Measurements from ENCODE around the gene ZSCAN10.
A peak's percentile ranks its signal among the peaks of the same experiment; 100 is the strongest.

ZSCAN10 gene

DNA sequence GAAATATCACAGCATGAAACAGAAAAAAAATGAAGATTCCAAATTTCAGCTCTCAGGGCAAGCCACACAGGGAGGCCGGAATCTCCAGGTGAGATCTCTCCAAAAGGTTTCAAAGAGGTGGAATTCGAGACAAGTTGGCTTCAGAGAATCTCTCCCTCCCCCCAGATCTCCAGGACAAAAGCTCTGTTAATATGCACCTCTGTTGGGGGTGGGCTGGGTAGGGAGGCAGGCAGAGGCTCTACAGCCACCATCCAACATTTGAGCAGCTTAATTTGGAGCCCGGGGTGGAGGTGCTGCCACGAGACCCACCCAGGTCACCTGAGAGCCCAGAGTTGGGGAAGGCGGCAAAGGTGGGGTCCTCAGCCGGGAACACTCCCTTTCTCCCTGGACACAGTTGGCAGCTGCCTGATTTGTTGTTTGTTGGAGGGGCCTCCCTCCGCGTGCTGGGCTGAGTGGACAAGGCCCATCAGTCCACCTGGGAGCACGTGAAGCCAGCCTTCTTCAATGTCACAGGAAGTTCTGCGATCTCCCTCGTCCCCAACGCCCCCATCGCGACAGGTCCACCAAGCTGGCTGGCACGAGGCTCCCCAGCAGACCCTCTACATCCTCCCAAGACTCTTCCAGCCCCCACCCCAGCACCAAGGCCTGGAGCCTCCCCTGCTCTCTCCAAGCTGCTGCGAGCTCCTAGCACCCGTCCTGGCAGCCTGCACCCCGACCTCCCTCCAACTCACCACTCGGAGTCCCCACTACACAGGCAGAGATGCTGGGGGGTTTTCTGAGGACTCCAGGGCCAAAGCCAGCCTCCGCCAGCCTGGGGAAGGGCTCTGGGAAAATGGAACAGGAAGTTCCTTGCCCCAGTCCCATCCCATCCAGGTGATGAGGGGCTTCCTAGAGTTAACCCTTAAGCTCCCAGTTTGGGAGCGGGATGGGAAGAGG lies at the start of gene ZSCAN10:
Gene ZSCAN10, minus strand, starts transcription at position 836 of the 936 bp plus-strand sequence. CDS start 6,357 bp downstream, outside the sequence.
- DNase-seq (ENCODE audit: low read depth, low spot score), result no peak
- H3K36me3 ChIP-seq (ENCODE audit: insufficient read depth, low read length), result no peaks in the 10 kb centered on the region
- 0 out of 2 replicates have a peak within 1 kb of the TSS, but pooled peaks have one; percentile 25 for H3K27ac ChIP-seq
- peak within 1 kb of the TSS; percentile 70 for H3K4me3 ChIP-seq
- no peaks in the 10 kb centered on the region for H3K9me3 ChIP-seq (ENCODE audit: low read depth, low read length)
- TF ChIP-seq POLR2AphosphoS5 (IDR thresholded peaks at IDR 0.05; ENCODE audit: borderline replicate concordance, low read depth, low read length), result no peak
- no peak for TF ChIP-seq EZH2 (IDR thresholded peaks at IDR 0.05)
- no peak for TF ChIP-seq FOXP2 (optimal IDR thresholded peaks at IDR 0.05; ENCODE audit: control extremely low read depth, extremely low read length, insufficient read depth)
- no peak within 1 kb of the TSS for H3K9ac ChIP-seq (ENCODE audit: insufficient read length)

DNA sequence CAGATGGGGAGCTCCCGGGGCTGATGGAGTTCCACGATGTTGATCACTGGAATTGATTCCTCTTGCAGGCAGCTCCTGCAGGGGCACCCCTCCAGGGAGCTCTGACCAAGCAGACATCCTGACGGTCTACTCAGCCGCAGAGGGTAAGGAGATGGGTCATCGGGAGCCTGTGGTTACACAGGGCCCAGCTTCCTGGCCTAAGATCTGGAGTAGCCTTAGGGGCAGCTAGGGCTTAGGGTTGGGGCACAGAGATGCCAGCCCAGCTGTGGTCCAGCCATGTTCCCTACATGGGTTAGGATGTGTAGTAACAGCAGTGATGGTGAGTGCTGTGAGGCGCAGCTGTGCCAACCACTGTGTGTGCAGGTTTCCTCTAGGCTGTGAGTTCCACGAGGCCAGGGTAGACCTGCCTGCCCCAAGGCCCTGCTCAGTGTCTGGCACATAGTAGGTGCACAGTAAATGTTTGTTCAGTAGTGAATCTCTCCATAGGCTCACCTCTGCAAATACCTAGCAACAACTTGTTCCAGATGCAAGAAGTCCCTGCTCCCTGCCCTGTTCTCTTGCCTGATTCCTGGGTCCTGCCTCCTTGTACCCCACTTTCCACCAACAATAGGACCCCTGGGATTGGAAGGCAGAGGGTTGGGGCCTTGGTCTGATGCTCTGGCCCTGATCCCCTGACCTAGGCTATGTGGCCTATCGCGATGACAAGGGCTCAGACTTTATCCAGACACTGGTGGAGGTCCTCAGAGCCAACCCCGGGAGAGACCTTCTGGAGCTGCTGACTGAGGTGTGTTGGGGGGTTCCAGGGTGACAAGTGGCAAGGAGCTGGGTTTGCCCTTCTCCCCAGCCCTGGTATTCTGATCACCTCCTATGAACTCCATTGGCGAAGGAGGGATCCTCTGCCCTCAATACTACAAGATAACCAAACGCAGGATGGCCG lies 49.4 kb upstream of the ZSCAN10 start:
- Histone ChIP-seq H3K9ac (ENCODE audit: insufficient read length) (no peak overlapping the region), H3K4me3 (no peak overlapping the region), H3K27ac (no peak overlapping the region), H3K9me3 (ENCODE audit: low read depth, low read length) (no peaks in the 10 kb centered on the region), H3K36me3 (ENCODE audit: insufficient read depth, low read length) (no peaks in the 10 kb centered on the region)
- TF ChIP-seq EZH2 (IDR thresholded peaks at IDR 0.05), result no peak
- no peak for TF ChIP-seq FOXP2 (optimal IDR thresholded peaks at IDR 0.05; ENCODE audit: control extremely low read depth, extremely low read length, insufficient read depth)
- no peak for TF ChIP-seq POLR2AphosphoS5 (IDR thresholded peaks at IDR 0.05; ENCODE audit: borderline replicate concordance, low read depth, low read length)
- no peak for DNase-seq (ENCODE audit: low read depth, low spot score)

DNA sequence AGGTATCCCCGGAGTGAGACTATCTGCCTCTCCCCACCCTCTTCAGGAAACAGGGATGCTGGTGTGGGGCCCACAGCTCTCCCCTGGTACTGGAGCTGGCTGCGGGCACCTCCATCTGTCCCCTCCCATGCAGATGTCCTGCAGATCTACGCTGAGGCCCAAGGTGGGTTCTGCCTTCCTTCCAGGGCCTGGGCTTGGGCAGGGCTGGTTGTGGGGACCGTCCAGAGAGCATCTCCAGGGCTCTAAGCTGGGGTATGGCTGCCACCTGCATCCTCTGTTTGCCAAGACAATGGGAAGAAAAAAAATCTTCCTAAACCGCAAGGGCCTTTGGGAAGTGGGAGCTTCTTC lies 48.6 kb upstream of the ZSCAN10 start:
- no peaks in the 10 kb centered on the region for H3K36me3 ChIP-seq (ENCODE audit: insufficient read depth, low read length)
- H3K27ac ChIP-seq, result no peak overlapping the region
- no peak overlapping the region for H3K9ac ChIP-seq (ENCODE audit: insufficient read length)
- H3K9me3 ChIP-seq (ENCODE audit: low read depth, low read length), result no peaks in the 10 kb centered on the region
- H3K4me3 ChIP-seq, result no peak overlapping the region
- no peak for DNase-seq (ENCODE audit: low read depth, low spot score)
- no peak for TF ChIP-seq EZH2 (IDR thresholded peaks at IDR 0.05)
- no peak for TF ChIP-seq FOXP2 (optimal IDR thresholded peaks at IDR 0.05; ENCODE audit: control extremely low read depth, extremely low read length, insufficient read depth)
- TF ChIP-seq POLR2AphosphoS5 (IDR thresholded peaks at IDR 0.05; ENCODE audit: borderline replicate concordance, low read depth, low read length), result no peak

DNA sequence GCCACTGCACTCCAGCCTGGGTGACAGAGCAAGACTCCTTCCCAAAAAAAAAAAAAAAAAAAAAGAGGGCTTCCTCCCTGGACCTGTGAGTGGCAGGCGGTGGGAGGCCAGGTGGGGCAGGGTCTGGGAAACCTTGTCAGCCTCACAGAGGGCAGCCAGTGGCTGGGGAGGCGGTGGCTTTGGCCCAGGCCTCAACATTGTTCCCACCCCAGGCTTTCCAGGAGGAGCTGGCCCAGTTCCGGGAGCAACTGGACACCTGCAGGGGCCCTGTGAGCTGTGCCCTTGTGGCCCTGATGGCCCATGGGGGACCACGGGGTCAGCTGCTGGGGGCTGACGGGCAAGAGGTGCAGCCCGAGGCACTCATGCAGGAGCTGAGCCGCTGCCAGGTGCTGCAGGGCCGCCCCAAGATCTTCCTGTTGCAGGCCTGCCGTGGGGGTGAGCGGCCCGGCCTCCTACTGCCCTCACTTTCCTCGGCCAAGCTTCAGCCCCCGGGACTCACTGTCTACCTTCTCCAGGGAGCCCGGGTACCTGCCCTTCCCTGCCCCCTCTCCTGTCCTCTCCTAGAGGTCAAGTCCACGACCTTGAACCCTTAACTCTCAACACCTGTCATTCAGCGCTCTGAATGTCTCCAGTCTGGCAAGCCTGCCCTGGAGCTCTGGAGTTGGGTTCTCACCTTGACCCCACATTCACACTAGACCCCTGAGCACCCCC lies 48.1 kb upstream of the ZSCAN10 start:
- TF ChIP-seq POLR2AphosphoS5 (IDR thresholded peaks at IDR 0.05; ENCODE audit: borderline replicate concordance, low read depth, low read length), result no peak
- TF ChIP-seq FOXP2 (optimal IDR thresholded peaks at IDR 0.05; ENCODE audit: control extremely low read depth, extremely low read length, insufficient read depth), result no peak
- TF ChIP-seq EZH2 (IDR thresholded peaks at IDR 0.05), result no peak
- DNase-seq (ENCODE audit: low read depth, low spot score), result no peak
- no peak overlapping the region for H3K27ac ChIP-seq
- H3K36me3 ChIP-seq (ENCODE audit: insufficient read depth, low read length), result no peaks in the 10 kb centered on the region
- H3K9me3 ChIP-seq (ENCODE audit: low read depth, low read length), result no peaks in the 10 kb centered on the region
- H3K4me3 ChIP-seq, result no peak overlapping the region
- no peak overlapping the region for H3K9ac ChIP-seq (ENCODE audit: insufficient read length)

DNA sequence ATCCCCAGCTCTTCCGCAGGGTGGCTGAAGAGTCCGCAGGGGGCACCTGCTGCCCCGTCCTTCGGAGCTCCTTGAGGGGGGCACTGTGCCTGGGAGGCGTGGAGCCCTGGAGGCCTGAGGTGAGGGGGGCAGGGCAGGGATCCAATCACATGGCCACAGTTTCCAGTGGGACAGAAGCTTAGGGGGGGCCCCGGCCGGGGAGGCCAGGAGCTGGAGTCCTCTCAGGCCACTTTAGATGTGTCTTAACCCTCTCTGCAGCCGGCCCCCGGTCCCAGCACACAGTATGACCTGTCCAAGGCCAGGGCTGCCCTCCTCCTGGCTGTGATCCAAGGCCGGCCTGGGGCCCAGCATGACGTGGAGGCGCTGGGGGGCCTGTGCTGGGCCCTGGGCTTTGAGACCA lies 46.6 kb upstream of the ZSCAN10 start:
- Histone ChIP-seq H3K9ac (ENCODE audit: insufficient read length) (no peak overlapping the region), H3K27ac (no peak overlapping the region), H3K9me3 (ENCODE audit: low read depth, low read length) (no peaks in the 10 kb centered on the region), H3K36me3 (ENCODE audit: insufficient read depth, low read length) (no peaks in the 10 kb centered on the region), H3K4me3 (no peak overlapping the region)
- TF ChIP-seq POLR2AphosphoS5 (IDR thresholded peaks at IDR 0.05; ENCODE audit: borderline replicate concordance, low read depth, low read length) (no peak), EZH2 (IDR thresholded peaks at IDR 0.05) (no peak), FOXP2 (optimal IDR thresholded peaks at IDR 0.05; ENCODE audit: control extremely low read depth, extremely low read length, insufficient read depth) (no peak)
- DNase-seq (ENCODE audit: low read depth, low spot score), result no peak

DNA sequence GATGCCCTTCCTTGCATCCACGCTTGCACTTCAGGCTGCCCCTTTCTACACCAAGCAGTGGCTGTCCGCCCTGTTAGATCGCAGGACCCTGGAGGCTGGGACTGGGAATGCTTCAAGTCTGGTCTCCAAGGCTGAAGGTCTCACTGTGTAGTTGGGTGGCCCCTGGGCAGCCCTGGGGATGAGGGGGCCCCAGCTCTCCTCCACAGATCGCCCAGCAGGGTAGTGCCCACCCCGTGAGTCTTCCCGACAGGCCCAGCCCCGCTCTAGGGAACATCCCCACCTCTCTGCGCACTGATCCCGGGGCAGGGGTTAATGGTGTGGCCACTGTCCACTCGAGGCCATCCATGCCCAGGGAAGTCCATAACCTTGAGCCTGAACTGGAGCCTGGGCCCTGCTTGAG lies 46.1 kb upstream of the ZSCAN10 start:
- no peak for DNase-seq (ENCODE audit: low read depth, low spot score)
- Histone ChIP-seq H3K9me3 (ENCODE audit: low read depth, low read length) (no peaks in the 10 kb centered on the region), H3K27ac (no peak overlapping the region), H3K9ac (ENCODE audit: insufficient read length) (no peak overlapping the region), H3K36me3 (ENCODE audit: insufficient read depth, low read length) (no peaks in the 10 kb centered on the region), H3K4me3 (no peak overlapping the region)
- TF ChIP-seq FOXP2 (optimal IDR thresholded peaks at IDR 0.05; ENCODE audit: control extremely low read depth, extremely low read length, insufficient read depth), result no peak
- no peak for TF ChIP-seq EZH2 (IDR thresholded peaks at IDR 0.05)
- TF ChIP-seq POLR2AphosphoS5 (IDR thresholded peaks at IDR 0.05; ENCODE audit: borderline replicate concordance, low read depth, low read length), result no peak

DNA sequence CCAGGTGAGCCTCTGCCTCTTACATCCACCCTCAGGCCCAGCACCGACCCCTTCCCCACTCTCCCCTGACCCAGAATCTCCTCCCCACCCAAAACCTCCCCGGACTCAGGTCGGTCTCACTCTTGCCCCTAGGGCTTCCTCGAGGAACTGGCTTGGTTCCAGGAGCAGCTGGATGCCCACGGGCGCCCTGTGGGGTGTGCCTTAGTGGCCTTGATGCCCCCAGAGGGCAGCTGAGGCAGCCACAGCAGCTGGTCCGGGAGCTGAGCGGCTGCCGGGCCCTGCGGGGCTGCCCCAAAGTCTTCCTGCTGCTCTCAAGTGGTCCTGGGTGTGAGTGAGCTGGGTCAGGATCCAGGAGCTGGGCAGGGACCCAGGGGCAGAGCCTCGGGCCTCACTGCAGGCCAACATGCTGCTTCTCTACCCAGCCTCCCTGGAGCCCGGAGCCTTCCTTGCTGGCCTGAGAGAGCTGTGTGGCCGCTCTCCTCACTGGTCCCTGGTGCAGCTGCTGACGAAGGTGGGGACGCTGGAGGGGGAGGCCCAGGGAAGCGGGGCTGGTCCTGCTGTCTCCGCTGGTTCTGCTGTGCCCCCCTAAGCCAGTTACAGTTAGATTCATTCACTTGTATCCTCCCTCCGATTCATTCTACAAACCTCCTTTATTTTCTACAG lies 45.4 kb upstream of the ZSCAN10 start:
- TF ChIP-seq POLR2AphosphoS5 (IDR thresholded peaks at IDR 0.05; ENCODE audit: borderline replicate concordance, low read depth, low read length) (no peak), EZH2 (IDR thresholded peaks at IDR 0.05) (no peak), FOXP2 (optimal IDR thresholded peaks at IDR 0.05; ENCODE audit: control extremely low read depth, extremely low read length, insufficient read depth) (no peak)
- no peak overlapping the region for H3K9ac ChIP-seq (ENCODE audit: insufficient read length)
- H3K4me3 ChIP-seq, result no peak overlapping the region
- no peaks in the 10 kb centered on the region for H3K36me3 ChIP-seq (ENCODE audit: insufficient read depth, low read length)
- H3K27ac ChIP-seq, result no peak overlapping the region
- no peak for DNase-seq (ENCODE audit: low read depth, low spot score)
- H3K9me3 ChIP-seq (ENCODE audit: low read depth, low read length), result no peaks in the 10 kb centered on the region

All from SK-N-MC (cell line).